GM21786 (cell line): Measurements from ENCODE around the gene RNF43.

ENCODE experiments used
- ATAC-seq: cut with Tn5 transposase; IDR thresholded peaks from one replicate; pipeline ENCODE4 v1.9.1; 2021; ENCODE audit not compliant: unreplicated experiment

The RNF43 gene

DNA sequence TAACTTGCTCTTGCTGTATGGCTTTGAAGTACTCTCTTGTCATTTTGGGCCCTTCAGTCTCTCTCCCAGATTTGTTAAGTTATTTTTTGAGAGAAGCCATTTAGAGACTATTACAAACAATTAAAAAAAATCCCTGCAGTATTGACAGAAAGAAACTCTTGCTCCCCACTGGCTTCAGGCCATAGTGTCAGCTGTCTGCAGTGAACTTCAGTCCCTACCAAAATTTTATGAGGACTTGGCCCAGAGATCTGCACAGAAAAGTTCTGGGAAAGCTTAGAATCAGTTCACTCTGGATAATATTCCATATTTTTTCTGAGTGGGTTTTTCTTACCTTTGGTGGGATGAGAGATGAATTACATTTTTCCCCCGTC is 34.5 kb downstream of the RNF43 start:
- ATAC-seq = no peak

DNA sequence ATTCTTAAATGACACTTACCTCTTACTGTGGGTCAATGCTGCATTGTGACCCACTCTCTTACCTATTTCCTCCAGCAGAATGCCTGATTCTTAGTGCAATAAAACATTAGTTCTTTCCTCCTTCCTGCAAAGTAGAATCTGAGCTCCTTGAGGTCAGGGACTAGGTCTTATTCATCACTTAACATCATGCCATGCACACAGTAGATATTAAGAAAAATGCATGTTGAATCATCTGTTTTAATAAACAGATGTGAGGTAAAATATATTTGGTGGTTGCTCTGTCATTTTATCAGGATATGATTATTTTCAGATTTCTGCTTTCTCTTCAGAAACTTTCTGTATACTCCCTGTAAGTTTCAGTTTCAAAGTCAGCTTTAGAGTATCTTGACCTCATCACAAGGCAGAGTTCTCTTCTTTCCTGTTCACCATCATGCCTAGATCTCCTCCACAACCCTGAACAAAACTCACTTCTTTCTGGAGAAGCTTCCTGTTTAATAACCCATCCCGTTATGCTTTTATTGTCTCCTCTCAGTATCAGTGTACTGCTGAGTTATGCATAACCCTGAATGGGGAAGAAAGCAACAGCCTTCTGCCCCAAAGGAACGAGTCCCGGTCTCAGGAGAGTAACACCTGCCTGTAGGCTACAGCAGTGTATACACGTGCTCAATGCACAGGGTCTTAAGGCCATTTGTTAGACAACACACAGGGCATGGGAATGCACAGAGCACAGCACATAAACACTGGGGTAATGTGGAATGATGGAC is 35.0 kb downstream of the RNF43 start:
- peak; percentile 73 for ATAC-seq

DNA sequence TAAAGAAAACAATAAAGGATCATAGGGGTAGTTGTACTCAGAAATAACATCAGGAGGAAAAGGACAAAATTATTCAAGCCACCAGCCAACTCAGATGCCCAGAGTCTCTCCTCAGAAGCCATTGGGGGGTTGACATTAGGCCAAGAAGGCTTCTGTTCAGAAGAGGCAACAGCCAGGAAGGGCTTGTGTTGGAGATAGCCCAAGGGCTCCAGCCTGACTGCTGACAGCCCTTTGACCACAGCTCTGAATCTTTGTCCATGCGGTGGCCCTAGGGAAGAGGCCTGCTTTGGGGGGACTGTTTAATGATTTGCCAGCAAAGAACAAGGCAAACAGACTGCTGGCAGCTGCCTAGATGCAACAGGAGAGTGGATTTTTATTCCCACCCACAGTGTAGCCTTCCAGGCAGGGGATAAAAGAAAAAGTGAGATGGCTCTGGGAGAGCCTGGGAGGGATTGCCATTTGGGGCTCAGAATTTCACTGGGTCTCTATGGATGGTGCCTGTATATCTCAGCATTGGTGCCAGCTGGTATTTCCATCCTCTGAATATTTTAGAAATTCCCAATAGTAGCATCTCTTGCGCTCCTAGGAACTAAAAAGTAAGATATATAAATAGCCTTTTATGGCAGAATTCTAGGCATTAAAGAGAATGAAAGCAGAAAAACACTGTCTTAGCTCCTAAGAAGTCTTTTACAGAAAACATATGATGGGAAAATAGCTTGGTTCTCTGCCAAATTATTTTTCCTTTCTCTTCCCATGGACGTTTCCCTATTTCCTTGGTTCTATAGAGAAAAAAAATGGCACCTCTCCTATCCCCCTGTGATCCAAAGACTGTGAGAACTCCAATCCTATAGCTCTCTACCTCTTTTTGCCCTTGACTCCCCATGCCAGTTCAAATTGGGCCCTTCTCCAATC is 36.0 kb downstream of the RNF43 start:
- no peak for ATAC-seq

GRCh38 chr17:58380207-58381123 is 36.9 kb downstream of the RNF43 start:
- no peak for ATAC-seq

- no peak for ATAC-seq
Measured at GRCh38 chr17:58379511-58379824, 37.9 kb downstream of the RNF43 start.

DNA sequence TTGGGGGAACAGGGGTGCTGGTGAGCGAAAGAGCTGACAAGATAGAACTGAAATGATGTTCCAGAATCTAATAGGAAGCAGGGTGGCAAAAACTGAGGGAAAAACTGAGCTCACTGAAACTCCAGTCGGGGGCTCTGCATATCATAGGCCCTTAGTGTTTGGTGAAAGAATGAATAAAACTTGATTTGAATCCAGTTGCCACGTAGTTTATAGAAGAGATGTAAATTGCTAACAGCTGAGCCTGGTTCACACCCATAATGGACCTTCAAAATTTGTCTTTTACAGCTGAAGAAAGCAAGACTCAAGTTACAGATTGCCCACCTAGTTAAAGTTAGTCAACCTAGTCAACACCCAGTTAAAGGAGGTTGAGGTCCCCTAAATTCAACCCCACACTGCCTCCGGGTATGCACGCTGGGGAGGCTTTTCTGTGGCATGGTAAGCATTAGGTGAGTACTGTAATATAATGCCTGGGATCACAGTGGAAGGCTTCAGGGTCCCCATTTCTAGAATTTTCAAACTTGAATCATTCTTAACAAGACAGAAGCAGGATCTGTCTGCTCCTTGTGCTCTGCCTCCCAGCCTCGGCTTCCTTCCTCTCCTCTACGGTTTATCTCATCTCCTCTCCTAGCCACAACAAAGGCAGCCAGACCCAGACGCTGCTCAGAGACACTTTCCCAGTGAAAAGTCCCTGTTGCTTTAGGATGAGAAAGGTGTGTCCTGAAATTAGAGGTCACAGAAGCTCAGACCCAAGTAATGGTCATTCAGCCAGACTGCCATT is 38.4 kb downstream of the RNF43 start:
- ATAC-seq = no peak

GRCh38 chr17:58377661-58378060 is 39.7 kb downstream of the RNF43 start:
- ATAC-seq = no peak

- no peak for ATAC-seq
Measured at GRCh38 chr17:58377093-58377601, 40.2 kb downstream of the RNF43 start.

GRCh38 chr17:58376472-58377000 is 40.8 kb downstream of the RNF43 start:
- ATAC-seq = no peak

DNA sequence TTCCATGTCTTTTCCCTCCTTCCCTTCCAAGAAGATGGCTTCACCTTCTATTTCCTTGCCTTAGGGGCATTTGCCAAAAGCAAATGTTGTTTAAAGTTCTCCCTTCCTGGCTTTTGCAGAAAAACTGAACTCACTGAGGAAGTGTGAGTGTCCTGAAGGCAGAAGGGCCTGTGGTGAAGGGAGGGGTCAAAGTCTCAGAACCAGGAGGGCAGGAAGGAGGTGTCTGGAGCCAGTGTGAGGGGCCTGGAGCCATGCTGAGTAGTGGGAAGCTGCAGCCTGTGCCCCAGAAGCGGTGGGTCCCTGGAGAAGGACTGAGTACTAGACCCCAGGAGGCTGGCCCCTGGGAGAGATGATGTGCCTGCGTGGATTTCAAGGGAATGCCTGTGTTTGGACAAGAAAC is 41.5 kb downstream of the RNF43 start:
- ATAC-seq = no peak

DNA sequence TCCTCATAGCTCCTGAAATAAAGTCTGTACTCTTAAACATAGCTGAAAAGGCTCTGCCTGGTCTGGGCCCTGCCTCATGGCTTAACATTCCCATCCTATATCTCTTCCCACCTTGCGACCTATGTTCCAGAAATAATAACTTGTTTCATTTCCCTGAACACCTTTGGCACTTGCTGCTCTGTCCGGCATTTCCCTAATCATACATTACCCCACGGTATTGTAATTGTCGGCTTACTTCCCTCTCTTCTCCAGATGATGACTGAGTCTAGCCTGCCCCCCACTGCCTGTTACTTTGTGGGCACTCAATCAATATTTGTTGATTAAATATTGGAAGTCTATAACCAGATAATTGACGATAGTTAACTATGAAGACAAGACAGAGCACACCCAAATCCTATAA is 42.1 kb downstream of the RNF43 start:
- ATAC-seq = no peak

DNA sequence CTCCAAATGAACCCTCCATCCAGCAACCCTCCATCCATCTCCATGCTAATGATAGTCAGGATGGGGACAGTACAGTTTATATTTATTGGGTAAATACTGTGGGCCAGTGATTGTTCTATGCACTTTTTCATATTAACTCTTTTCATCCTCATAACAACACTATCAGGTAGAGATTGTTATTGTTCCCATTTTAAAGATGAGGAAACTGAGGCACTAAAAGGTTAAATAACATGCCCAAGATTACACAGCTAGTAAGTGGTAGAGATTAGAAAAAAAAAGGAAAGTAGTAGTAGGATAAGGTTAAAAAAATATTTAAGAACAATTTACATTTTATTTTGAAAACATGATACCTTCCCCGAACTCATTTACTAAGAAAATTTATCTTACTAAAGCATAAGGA is 43.4 kb downstream of the RNF43 start:
- ATAC-seq = no peak

- ATAC-seq = no peak
Measured at GRCh38 chr17:58373003-58373402, 44.3 kb downstream of the RNF43 start.

DNA sequence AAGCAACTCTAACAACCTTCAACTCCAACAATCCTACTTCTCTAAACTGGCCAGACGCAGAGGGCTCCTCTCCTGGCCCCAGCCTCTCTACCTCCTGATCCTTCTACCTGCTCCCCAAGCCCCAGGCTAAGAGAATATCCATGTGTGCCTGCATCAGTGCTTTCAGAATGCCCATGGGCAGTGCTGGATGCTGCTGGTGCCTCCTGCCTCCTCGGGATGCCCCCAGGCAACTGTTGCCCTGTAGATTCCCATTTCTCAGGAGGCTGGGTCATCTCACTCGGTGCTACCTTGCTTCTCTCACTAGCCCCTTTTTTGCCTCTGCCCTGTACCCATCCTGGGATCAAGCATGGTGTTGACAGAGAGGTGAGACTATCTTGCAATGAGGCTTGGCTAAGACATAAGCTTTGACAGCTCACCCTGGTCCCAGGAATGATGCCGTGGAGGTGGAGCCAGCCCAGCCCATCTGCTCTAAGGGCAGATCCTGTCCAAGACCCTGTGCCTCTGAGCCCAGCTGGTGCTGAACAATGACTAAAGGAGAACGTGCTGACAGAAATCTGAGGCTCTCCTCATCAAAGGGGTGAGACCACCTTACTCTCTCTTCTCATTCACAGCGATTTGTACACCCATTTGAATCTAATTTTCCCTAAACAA is 45.9 kb downstream of the RNF43 start:
- ATAC-seq = no peak

DNA sequence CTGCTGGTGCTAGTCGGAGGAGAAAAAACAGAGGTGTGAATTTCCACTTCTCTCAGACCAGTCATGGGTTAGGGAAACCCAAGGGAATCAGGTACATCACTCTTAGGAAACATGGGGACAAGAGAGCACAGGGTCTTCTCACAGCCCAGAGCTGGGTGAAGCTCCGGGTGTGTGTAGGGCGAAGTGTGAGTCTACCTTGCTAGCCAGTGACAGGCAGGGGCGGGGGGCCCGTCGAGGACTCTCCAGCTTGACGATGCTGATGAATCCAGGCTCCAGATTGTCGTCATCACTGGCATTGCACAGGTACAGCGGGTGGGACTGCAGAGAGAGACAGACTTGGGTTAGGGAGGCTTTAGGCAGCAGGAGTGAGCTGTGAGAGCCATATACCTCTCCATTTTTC is 46.6 kb downstream of the RNF43 start:
- ATAC-seq = no peak

GRCh38 chr17:58370309-58370708 is 47.0 kb downstream of the RNF43 start:
- no peak for ATAC-seq

GRCh38 chr17:58369214-58370031 is 47.9 kb downstream of the RNF43 start:
- no peak for ATAC-seq

GRCh38 chr17:58368860-58369213 is 48.5 kb downstream of the RNF43 start:
- no peak for ATAC-seq
